Rectal smooth muscle tissue (tissue), 1 donor: Measurements from ENCODE around the gene FOXL3.

Source experiments
- H3K27ac ChIP-seq: one replicate; pipeline ENCODE4 v1.7.0; 2013; ENCODE audit warnings: low read depth, low read length, inconsistent platforms
- H3K27me3 ChIP-seq: one replicate; pipeline ENCODE4 v1.7.0; 2013; ENCODE audit warnings: low read length; ENCODE audit not compliant: control insufficient read depth, insufficient read depth
- H3K36me3 ChIP-seq: one replicate; pipeline ENCODE4 v1.7.0; 2013; ENCODE audit warnings: low read length; ENCODE audit not compliant: control insufficient read depth, insufficient read depth
- H3K4me1 ChIP-seq: one replicate; pipeline ENCODE4 v1.7.0; 2013; ENCODE audit warnings: low read length; ENCODE audit not compliant: control insufficient read depth, insufficient read depth
- H3K4me3 ChIP-seq: one replicate; pipeline ENCODE4 v1.7.0; 2013; ENCODE audit warnings: low read length
- H3K9ac ChIP-seq: one replicate; pipeline ENCODE4 v1.7.0; 2013; ENCODE audit warnings: low read length

FOXL3 gene

GRCh38 chr7:339696-340095 is 49.7 kb downstream of the FOXL3 start:
- no peak overlapping the region for H3K9ac ChIP-seq
- no peak overlapping the region for H3K27ac ChIP-seq
- peaks cover 3% of the 10 kb centered on the region for H3K27me3 ChIP-seq
- H3K4me1 ChIP-seq, result no peaks in the 10 kb centered on the region
- H3K36me3 ChIP-seq, result no peaks in the 10 kb centered on the region
- H3K4me3 ChIP-seq, result no peak overlapping the region

- Histone ChIP-seq H3K36me3 (no peaks in the 10 kb centered on the region), H3K4me1 (no peaks in the 10 kb centered on the region), H3K4me3 (no peak overlapping the region), H3K9ac (no peak overlapping the region), H3K27me3 (peaks cover 3% of the 10 kb centered on the region), H3K27ac (no peak overlapping the region)
Measured at GRCh38 chr7:340200-340937, 50.4 kb downstream of the FOXL3 start.
